HG03520 (cell line): ENCODE results near the gene TCAP.
A peak's percentile ranks its signal among the peaks of the same experiment; 100 is the strongest.
"Not testable (repeated sequence)": the region's sequence is repeated elsewhere in the genome, so short reads cannot be mapped to it uniquely, and the experiment has no call there.

ENCODE experiments used
- ATAC-seq: cut with Tn5 transposase; IDR thresholded peaks from one replicate; pipeline ENCODE4 v1.9.1; 2021; ENCODE audit warnings: mild to moderate bottlenecking, moderate library complexity; ENCODE audit not compliant: unreplicated experiment

Gene TCAP

DNA sequence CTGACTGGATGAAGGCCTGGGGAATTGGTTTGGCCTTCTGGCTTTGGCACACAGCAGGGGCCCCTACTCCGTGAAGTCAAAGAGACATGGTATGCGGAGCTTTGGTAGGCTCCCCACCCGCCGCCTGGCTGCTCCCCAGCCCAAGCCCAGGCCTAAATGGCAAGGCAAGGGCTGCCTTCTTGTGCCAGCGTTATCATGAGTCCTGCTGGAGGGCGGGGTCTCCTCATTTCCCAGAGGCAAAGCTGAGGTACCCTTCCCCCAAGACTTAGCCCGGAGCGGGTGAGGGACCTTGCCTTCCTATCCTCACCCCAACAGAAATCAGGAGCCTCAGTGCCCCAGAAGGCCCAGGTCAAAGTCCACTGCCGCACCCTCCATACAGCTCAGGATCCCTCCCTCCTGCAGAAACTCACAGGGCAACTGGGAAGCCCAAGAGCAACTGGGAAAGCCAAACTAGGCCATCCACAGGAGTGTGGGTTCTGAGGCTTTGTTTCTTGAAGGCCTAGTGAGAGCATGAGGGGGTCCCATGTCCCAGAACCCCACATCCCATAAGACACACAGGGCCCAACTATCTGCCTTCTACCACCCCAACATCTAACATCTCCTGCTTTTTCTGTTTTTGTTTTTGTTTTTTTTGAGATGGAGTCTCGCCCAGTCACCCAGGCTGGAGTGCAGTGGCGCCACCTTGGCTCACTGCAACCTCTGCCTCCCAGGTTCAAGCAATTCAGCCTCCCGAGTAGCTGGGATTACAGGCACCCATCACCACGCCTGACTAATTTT, 13.4 kb downstream of the TCAP start:
- no peak for ATAC-seq

GRCh38 chr17:39679521-39680192, 14.5 kb downstream of the TCAP start:
- no peak for ATAC-seq

DNA sequence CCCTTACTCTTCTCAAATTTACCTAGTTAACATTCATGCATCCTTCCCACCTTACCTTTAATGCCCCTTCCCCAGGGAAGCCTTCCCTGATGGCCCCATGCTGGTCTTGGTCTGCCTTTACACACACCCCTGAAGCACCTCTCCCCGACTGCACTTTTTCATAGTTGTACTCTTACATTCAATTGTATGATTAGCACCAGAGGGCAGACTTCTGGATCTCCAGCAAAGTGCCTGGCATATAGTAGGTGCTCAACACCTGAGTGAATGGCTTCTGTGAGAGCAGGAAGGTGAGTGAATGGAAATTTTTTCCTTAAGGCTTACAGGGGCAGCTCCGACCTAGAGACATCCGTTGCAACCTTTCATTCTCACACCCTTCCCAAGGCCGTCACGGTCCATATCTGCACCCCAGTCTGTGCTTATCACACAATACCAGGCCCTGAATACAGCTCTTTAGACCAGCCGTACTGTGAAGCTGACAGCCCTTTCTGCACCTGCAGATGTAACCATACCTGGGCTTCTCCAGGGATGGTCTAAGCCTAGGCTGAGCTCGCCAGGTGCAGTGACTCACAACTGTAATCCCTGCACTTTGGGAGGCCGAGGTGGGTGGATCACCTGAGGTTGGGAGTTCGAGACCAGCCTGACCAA, 18.3 kb downstream of the TCAP start:
- no peak for ATAC-seq

GRCh38 chr17:39684369-39685192, 19.4 kb downstream of the TCAP start:
- ATAC-seq = no peak

GRCh38 chr17:39687101-39687545, 22.0 kb downstream of the TCAP start:
- ATAC-seq = no peak

GRCh38 chr17:39687546-39688474, 22.7 kb downstream of the TCAP start, which contains the start of gene PGAP3:
TSS of gene PGAP3 (minus strand) at chr17:39688057. CDS start at chr17:39688014, 43 bp downstream.
- ATAC-seq = peak; percentile 79

- no peak for ATAC-seq
Measured at GRCh38 chr17:39688475-39688835, 23.3 kb downstream of the TCAP start.

- ATAC-seq = no peak
Measured at GRCh38 chr17:39688945-39689344, 23.8 kb downstream of the TCAP start.

DNA sequence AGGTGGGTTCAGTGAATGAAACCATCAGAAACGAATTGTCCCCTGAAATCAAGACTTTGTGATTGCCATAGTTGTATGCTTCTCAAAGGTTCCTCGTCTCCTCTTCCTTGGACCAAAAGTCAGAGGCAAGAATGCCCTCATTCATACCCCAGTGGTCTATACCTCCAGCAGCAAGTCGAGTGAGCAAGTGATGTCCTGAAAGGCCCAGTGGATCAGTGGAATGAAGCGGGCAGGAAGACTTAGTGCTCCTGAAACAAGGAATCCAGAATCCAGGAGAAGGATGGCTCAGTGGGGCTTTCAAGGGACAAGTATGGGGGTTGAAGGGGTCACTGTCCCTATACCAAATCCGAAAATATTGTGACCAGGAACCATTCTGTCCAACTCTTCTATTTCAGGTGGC, 29.4 kb downstream of the TCAP start:
- ATAC-seq = no peak

GRCh38 chr17:39695089-39695474, 29.9 kb downstream of the TCAP start:
- ATAC-seq = no peak

DNA sequence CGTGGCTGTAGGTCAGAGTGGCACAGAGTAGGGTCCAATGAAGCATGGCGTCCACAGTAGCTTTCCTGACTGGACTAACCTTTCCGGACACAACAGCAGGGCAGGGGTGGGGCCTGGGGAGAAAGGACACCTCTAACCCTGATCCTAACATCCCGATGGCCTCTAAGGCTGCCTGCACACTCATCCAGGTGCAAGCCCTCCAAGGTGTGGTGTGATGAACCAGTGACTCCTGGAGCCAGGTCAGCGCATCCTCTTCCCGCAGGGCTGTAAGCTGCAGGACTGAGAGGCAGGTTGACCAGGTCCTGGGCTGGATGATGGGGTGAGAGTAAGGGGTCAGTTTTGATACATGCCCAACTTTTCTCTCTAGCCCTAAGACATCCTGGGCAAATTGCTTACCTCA, 31.6 kb downstream of the TCAP start:
- no peak for ATAC-seq

- no peak for ATAC-seq
Measured at GRCh38 chr17:39697961-39698360, 32.8 kb downstream of the TCAP start.

DNA sequence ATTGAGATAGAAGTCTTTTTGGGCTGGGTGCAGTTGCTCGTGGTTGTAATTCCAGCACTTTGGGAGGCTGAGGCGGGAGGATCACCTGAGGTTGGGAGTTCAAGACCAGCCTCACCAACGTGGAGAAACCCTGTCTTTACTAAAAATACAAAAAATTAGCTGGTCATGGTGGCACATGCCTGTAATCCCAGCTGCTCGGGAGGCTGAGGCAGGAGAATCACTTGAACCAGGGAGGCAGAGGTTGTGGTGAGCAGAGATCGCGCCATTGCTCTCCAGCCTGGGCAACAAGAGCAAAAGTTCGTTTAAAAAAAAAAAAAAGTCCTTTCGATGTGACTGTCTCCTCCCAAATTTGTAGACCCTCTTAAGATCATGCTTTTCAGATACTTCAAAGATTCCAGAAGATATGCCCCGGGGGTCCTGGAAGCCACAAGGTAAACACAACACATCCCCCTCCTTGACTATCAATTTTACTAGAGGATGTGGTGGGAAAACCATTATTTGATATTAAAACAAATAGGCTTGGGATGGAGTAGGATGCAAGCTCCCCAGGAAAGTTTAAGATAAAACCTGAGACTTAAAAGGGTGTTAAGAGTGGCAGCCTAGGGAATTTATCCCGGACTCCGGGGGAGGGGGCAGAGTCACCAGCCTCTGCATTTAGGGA, 34.1 kb downstream of the TCAP start:
- ATAC-seq = not testable (repeated sequence)

DNA sequence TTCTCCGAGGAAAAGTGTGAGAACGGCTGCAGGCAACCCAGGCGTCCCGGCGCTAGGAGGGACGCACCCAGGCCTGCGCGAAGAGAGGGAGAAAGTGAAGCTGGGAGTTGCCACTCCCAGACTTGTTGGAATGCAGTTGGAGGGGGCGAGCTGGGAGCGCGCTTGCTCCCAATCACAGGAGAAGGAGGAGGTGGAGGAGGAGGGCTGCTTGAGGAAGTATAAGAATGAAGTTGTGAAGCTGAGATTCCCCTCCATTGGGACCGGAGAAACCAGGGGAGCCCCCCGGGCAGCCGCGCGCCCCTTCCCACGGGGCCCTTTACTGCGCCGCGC, 34.6 kb downstream of the TCAP start, which contains the start of gene ERBB2:
Gene ERBB2 (plus strand): TSS at position 247 of the 330 bp plus-strand sequence. CDS start 175 bp downstream, outside the sequence.
- ATAC-seq = no peak

DNA sequence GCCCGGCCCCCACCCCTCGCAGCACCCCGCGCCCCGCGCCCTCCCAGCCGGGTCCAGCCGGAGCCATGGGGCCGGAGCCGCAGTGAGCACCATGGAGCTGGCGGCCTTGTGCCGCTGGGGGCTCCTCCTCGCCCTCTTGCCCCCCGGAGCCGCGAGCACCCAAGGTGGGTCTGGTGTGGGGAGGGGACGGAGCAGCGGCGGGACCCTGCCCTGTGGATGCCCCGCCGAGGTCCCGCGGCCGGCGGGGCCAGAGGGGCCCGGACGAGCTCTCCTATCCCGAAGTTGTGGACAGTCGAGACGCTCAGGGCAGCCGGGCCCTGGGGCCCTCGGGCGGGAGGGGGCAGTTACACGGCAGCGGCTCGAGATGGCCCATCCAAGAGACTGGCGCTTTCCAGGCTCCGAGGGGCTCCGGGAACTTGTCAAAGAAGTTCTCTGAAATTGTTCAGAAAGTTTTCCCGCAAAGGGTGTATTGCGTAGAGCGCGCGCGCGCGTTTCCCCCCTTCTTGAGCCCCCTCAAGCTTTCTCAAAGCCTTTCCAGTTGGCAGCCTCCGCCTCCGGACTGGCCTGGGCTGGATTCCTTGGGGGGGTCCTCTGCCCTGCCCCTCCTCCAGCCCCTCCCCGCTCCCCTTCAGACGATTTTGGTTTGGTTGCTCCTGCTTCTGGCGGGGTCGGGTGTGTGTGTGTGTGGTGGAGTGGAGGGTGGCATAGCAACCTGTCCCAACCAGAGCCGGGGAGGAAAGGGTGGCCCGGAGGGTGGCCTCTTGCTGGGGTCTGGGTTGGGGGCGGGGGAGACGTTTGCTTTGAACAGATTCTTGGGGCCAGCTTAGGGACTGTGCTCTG, 35.2 kb downstream of the TCAP start:
- no peak for ATAC-seq

DNA sequence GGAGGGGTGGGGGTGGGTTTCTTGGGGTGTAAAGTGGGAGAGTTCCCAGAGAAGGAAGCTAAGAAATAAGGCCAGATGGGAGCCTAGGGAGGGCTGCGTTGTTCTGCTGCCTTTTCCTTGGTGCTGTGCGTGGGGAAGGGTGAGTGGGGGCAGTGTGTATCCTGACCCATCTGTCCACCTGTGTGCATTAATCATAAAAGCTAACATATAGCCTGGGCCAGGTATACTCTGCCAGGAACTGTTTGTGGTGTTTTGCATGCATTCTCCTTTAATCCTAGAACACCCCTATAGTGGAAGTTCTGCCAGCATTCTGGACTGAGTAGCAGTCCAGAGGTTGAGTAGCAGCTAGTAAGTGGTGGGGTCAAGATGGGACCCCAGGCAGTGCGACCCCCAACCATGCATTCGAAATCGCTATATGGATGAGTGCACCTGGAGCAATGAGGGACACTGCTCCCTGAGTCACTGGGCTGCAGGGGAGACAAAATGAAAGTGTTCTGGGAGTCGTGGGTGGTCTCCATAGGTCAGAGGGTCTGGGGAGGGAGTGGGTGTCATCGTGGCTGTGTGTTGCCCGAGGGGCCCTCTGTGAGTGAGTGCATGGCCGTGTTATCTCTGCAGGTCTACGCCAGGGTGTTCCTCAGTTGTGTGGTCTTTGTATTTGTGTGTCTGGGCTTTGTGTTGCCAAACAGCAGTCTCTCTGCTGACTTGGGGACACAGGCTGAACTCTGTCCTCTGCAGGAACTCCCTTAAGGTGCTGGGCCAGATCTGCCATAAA, 36.0 kb downstream of the TCAP start:
- no peak for ATAC-seq

DNA sequence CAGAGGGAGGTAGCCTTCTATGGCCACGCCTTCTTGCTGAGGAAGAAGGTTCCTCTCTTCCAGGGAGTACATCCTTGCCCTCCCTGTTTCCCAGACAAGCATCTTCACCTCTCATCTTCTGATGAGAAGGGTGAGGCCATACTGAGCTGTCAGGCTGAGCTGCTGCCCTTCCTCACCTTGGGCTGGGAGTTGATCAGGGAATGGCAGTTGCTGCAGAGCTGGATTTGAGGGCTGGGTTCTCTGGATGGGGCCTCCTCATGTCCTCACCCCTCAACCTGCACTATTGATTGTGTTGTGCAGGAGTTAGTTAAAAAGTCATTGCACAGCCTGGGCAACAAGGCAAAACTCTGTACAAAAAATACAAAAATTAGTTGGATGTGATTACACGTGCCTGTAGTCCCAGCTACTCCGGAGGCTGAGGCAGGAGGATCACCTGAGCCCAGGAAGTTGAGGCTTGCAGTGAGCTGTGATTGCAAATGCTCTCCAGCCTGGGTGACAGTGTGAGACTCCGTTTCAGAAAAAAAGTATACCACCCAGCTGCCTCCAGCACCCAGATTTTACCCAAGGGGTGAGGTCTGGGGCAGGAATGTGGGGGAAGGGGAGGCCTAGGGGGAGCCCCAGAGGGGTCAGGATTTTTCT, 36.8 kb downstream of the TCAP start:
- no peak for ATAC-seq
